ENCODE results near the gene SMYD3. TPM values are rescaled to one million over a fixed set of nuclear protein-coding genes. Genes with fewer than 3 reads are reported as not detected.

SMYD3 gene
- total RNA-seq, 1 experiment from 2014 or later, result 25.5 TPM

GRCh38 chr1:245791410-245792312, 715.4 kb downstream of the SMYD3 start:
- Histone ChIP-seq H2BK15ac (ENCODE audit: low read depth, low read length) (no peak overlapping the region), H3K56ac (ENCODE audit: insufficient read length, low read depth, low read length) (no peak overlapping the region), H2AK5ac (ENCODE audit: insufficient read length, low read length) (no peak overlapping the region), H3K79me2 (ENCODE audit: insufficient read depth, low read length) (no peaks in the 10 kb centered on the region), H3K23me2 (ENCODE audit: insufficient read length, low read depth, low read length, poor library complexity, severe bottlenecking) (no peaks in the 10 kb centered on the region), H3T11ph (ENCODE audit: low read length) (no peak overlapping the region), H3K9me3 (ENCODE audit: control insufficient read depth, low read depth, low read length) (no peaks in the 10 kb centered on the region), H3K18ac (ENCODE audit: insufficient read length, low read depth, low read length) (no peak overlapping the region), H2BK5ac (ENCODE audit: insufficient read length, low read length) (no peak overlapping the region), H4K8ac (replicated peaks; ENCODE audit: insufficient read length, low read depth, low read length) (no peak overlapping the region), H3K4me2 (ENCODE audit: insufficient read depth, insufficient read length, low read length) (no peak overlapping the region), H3K27ac (ENCODE audit: insufficient read length, low read depth, low read length) (no peak overlapping the region), H4K91ac (ENCODE audit: insufficient read length, low read depth, low read length) (no peak overlapping the region), H3K4me1 (ENCODE audit: insufficient read depth, low read length) (no peaks in the 10 kb centered on the region), H4K5ac (ENCODE audit: insufficient read length, low read depth, low read length) (no peak overlapping the region), H2BK120ac (ENCODE audit: low read depth, low read length, poor library complexity, severe bottlenecking) (no peak overlapping the region), H3K79me1 (ENCODE audit: insufficient read depth, low read depth, low read length, poor library complexity, severe bottlenecking) (no peaks in the 10 kb centered on the region), H3K4ac (ENCODE audit: low read depth, low read length) (no peak overlapping the region), H3K23ac (ENCODE audit: insufficient read length, low read depth, low read length) (no peak overlapping the region), H3K27me3 (ENCODE audit: insufficient read depth, low read length) (no peaks in the 10 kb centered on the region), H3K9ac (ENCODE audit: extremely low read depth, insufficient read length, low read length) (no peak overlapping the region), H2AFZ (ENCODE audit: low read length) (no peak overlapping the region), H3K14ac (ENCODE audit: insufficient read depth, low read length) (no peak overlapping the region), H2BK20ac (ENCODE audit: low read depth, low read length, poor library complexity, severe bottlenecking) (no peak overlapping the region), H2BK12ac (ENCODE audit: insufficient read length, low read depth, low read length) (no peak overlapping the region), H4K20me1 (ENCODE audit: control insufficient read depth, insufficient read depth, insufficient read length) (no peaks in the 10 kb centered on the region)
- no peak for TF ChIP-seq CTCF (conservative IDR thresholded peaks at IDR 0.05)
- DNase-seq, result no peak
- Mint-ChIP-seq H3K27me3 (ENCODE audit: low read depth) (no peaks in the 10 kb centered on the region), H3K4me3 (no peak overlapping the region), H3K9me3 (no peaks in the 10 kb centered on the region), H3K27ac (no peak overlapping the region), H3K36me3 (ENCODE audit: insufficient read depth in 1 of 3, low read depth in 3 of 3) (no peaks in the 10 kb centered on the region), H3K4me1 (no peaks in the 10 kb centered on the region)
- WGBS (ENCODE audit: extremely low coverage, insufficient read length, low lambda C conversion rate), result no CpG with 5 or more reads among the region's 10 CpGs

All from H9 (cell line).